IMR-90 (cell line): ENCODE results near the gene SCN11A.

Experiments used
- USF2 ChIP-seq: fragments of 150-350 bp; IDR thresholded peaks from 2 replicates; pipeline ENCODE4 v1.6.1; 2017; ENCODE audit warnings: mild to moderate bottlenecking, antibody characterized with exemption, low read length, low read depth
- TF ChIP-seq, protein P1 (sequence below): conservative IDR thresholded peaks from 2 replicates; pipeline ENCODE4 v1.5.1; 2012; ENCODE audit warnings: mild to moderate bottlenecking, low read depth, low read length, improper control_type of control experiment

GRCh38 chr3:39080026-39080425, 28.3 kb upstream of the SCN11A start:
- TF ChIP-seq USF2, result no peak
- TF ChIP-seq, protein P1, sequence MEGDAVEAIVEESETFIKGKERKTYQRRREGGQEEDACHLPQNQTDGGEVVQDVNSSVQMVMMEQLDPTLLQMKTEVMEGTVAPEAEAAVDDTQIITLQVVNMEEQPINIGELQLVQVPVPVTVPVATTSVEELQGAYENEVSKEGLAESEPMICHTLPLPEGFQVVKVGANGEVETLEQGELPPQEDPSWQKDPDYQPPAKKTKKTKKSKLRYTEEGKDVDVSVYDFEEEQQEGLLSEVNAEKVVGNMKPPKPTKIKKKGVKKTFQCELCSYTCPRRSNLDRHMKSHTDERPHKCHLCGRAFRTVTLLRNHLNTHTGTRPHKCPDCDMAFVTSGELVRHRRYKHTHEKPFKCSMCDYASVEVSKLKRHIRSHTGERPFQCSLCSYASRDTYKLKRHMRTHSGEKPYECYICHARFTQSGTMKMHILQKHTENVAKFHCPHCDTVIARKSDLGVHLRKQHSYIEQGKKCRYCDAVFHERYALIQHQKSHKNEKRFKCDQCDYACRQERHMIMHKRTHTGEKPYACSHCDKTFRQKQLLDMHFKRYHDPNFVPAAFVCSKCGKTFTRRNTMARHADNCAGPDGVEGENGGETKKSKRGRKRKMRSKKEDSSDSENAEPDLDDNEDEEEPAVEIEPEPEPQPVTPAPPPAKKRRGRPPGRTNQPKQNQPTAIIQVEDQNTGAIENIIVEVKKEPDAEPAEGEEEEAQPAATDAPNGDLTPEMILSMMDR, result no peak
